Tibial nerve (tissue), 4 donors: Measurements from ENCODE around the gene UFSP1. TPM values are rescaled to one million over a fixed set of nuclear protein-coding genes. Genes with fewer than 3 reads are reported as not detected.

Experiments used
- DNase-seq, 2 donors: peaks; one replicate each; pipeline ENCODE4 v3.0.0-alpha.2; 2019; ENCODE audit warnings: low spot score in 2 of 2
- H3K27ac ChIP-seq, 4 donors: fragments of 200-600 bp; sonication (generic) in 3 of 4; one replicate each; pipeline ENCODE4 v1.5.1; 2017 to 2019; ENCODE audit warnings: mild to moderate bottlenecking in 1 of 4
- H3K27me3 ChIP-seq, 2 donors: fragments of 200-600 bp; sonication (generic) in 1 of 2; one replicate each; pipeline versions ENCODE4 v1.5.1 to v1.6.0; 2017 to 2019
- H3K36me3 ChIP-seq, 3 donors: fragments of 200-600 bp; sonication (generic); one replicate each; pipeline ENCODE4 v1.5.1; 2018 to 2019
- H3K4me1 ChIP-seq, 4 donors: fragments of 200-600 bp; sonication (generic) in 3 of 4; one replicate each; pipeline ENCODE4 v1.5.1; 2017 to 2019
- H3K4me3 ChIP-seq, 4 donors: fragments of 200-600 bp; sonication (generic) in 3 of 4; one replicate each; pipeline ENCODE4 v1.5.1; 2017 to 2019; ENCODE audit warnings: mild to moderate bottlenecking in 1 of 4, moderate library complexity in 1 of 4
- H3K9me3 ChIP-seq, 4 donors: fragments of 200-600 bp; sonication (generic) in 3 of 4; one replicate each; pipeline ENCODE4 v1.5.1; 2017 to 2019
- EP300 ChIP-seq, 2 donors: sonication (generic); formaldehyde crosslinking; IDR thresholded peaks; one replicate each; pipeline ENCODE4 v1.6.1; 2017; ENCODE audit warnings: antibody characterized with exemption in 2 of 2, mild to moderate bottlenecking in 1 of 2
- POLR2A ChIP-seq, 2 donors: fragments of 450-650 bp; IDR thresholded peaks; one replicate each; pipeline ENCODE4 v1.6.1; 2017; ENCODE audit warnings: antibody characterized with exemption in 2 of 2, mild to moderate bottlenecking in 2 of 2, moderate library complexity in 2 of 2
- WGBS, 2 donors: methylation state at CpG; one replicate each; pipeline ENCODE4 v1.1.5; 2018; 5-methylcytosine and 5-hydroxymethylcytosine counted together
- total RNA-seq, 4 donors: library from RNA; depleted of rRNA; stranded (reverse); fragments of >200 nt; gene quantifications; one replicate each; pipeline ENCODE4 v1.1.0, GENCODE V29; 2016
- TF ChIP-seq, protein P1 (sequence below), 5 experiments: fragments of 200-600 bp in 3 of 5; fragments of 450-650 bp in 2 of 5; sonication (generic) in 3 of 5; IDR thresholded peaks; one replicate each; pipeline ENCODE4 v1.5.1; 2016 to 2019; ENCODE audit warnings: antibody characterized with exemption in 5 of 5, mild to moderate bottlenecking in 3 of 5, moderate library complexity in 2 of 5

UFSP1 gene
- total RNA-seq, 4 donors from 2014 or later = 2.8 to 13.3 (median 5.0) TPM

DNA sequence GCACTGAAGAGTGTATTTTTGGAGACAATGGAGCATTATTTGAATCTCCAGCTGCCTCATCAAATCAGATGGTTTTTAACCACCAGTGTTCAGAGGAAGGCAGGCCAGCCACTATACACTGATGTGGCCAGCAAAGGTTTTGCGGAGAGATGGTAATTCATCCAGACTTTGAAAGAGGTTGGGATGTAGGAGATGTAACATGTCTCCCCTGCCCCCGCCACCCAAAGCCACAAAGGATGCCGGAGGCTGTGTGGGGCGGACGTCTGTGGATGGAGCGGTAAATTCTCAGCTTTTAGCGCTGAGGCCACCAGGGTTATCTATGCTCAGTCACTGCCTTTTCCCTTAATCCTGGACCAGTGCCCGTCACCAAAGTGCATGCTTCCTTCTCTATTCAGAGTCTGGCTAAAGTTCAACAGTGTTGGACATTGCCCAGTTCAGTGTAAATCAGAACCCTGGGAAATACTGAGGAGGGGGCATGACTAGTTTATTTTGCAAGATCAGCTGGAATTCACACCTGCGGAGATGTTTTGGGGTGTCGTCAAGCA, 26.0 kb downstream of the UFSP1 start:
- peaks cover 0 to 35% (median 23%) of the 10 kb centered on the region in 4 donors for H3K4me1 ChIP-seq
- WGBS, 2 donors = 46 to 49% methylated on average over 10 of the region's 10 CpGs
- DNase-seq = peak in 1 of 2 donors; percentile 37
- TF ChIP-seq POLR2A (IDR thresholded peaks at IDR 0.05) (no peak), EP300 (IDR thresholded peaks at IDR 0.05) (no peak)
- TF ChIP-seq, protein P1, sequence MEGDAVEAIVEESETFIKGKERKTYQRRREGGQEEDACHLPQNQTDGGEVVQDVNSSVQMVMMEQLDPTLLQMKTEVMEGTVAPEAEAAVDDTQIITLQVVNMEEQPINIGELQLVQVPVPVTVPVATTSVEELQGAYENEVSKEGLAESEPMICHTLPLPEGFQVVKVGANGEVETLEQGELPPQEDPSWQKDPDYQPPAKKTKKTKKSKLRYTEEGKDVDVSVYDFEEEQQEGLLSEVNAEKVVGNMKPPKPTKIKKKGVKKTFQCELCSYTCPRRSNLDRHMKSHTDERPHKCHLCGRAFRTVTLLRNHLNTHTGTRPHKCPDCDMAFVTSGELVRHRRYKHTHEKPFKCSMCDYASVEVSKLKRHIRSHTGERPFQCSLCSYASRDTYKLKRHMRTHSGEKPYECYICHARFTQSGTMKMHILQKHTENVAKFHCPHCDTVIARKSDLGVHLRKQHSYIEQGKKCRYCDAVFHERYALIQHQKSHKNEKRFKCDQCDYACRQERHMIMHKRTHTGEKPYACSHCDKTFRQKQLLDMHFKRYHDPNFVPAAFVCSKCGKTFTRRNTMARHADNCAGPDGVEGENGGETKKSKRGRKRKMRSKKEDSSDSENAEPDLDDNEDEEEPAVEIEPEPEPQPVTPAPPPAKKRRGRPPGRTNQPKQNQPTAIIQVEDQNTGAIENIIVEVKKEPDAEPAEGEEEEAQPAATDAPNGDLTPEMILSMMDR (IDR thresholded peaks at IDR 0.05) = no peak
- peaks cover 0 to 61% (median 0%) of the 10 kb centered on the region in 3 donors for H3K36me3 ChIP-seq
- no peaks in the 10 kb centered on the region for H3K9me3 ChIP-seq
- H3K4me3 ChIP-seq = no peak overlapping the region
- peak overlapping the region in 1 of 4 donors; percentile 25 for H3K27ac ChIP-seq
- H3K27me3 ChIP-seq = no peaks in the 10 kb centered on the region

DNA sequence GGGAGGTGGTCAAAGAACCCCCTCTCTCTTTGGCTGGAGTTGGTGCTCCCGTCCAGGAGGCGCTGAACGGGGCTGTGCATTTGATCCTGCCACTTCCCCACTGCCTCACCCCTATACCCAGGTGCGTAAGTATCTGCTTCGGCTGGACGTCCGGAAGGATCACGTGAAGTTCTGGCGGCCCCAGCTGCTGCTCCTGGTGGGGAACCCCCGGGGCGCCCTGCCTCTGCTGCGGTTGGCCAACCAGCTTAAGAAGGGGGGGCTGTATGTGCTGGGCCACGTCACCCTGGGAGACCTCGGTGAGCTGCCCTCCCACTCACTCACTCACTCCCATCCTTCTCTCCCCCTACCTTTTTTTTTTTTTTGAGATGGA, 27.9 kb downstream of the UFSP1 start:
- Histone ChIP-seq H3K4me1 (peaks cover 0 to 23% (median 15%) of the 10 kb centered on the region in 4 donors), H3K4me3 (no peak overlapping the region), H3K27ac (no peak overlapping the region), H3K27me3 (no peaks in the 10 kb centered on the region), H3K36me3 (peaks cover 0 to 77% (median 0%) of the 10 kb centered on the region in 3 donors), H3K9me3 (no peaks in the 10 kb centered on the region)
- TF ChIP-seq POLR2A (IDR thresholded peaks at IDR 0.05) (no peak), EP300 (IDR thresholded peaks at IDR 0.05) (no peak)
- TF ChIP-seq, protein P1 (IDR thresholded peaks at IDR 0.05) = no peak
- 85 to 88% methylated on average over 8 to 14 of the region's 14 CpGs for WGBS, 2 donors
- no peak for DNase-seq

DNA sequence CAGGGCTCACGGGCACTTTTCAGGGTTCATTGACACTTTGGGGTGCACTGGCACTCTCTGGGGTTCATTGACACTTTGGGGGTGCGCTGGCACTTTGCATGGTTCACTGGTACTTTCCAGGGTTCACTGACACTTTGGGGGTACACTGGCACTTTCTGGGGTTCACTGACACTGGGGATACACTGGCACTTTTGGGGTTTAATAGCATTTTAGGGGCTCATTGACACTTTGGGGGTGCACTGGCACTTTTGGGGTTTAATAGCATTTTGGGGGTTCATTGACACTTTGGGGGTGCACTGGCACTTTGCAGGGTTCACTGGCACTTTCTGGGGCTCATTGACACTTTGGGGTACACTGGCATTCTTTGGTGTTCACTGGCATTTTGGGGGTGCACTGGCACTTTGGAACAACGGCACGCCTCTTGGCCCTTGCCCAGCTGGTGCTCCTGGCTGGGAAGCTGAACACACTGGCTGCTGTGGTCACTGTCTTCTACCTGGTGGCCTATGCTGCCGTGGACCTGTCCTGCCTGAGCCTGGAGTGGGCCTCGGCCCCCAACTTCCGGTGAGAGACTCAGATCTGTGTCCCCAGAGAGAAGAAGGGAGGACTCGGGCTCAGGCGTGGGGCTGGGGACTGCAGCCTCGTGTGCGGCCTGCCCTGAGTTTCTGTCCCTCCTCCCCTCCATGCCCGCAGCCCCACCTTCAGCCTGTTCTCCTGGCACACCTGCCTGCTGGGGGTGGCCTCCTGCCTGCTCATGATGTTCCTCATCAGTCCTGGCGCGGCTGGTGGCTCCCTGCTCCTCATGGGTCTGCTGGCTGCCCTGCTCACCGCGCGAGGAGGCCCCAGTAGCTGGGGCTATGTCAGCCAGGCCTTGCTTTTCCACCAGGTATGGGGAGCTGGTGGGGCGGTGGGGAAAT, 28.6 kb downstream of the UFSP1 start:
- H3K27me3 ChIP-seq = no peaks in the 10 kb centered on the region
- H3K4me1 ChIP-seq = peaks cover 0 to 17% (median 9%) of the 10 kb centered on the region in 4 donors
- no peak overlapping the region for H3K27ac ChIP-seq
- H3K9me3 ChIP-seq = no peaks in the 10 kb centered on the region
- DNase-seq = no peak
- no peak overlapping the region for H3K4me3 ChIP-seq
- WGBS, 2 donors = 91 to 92% methylated on average over 17 to 18 of the region's 18 CpGs
- TF ChIP-seq, protein P1 (IDR thresholded peaks at IDR 0.05) = no peak
- TF ChIP-seq EP300 (IDR thresholded peaks at IDR 0.05) (no peak), POLR2A (IDR thresholded peaks at IDR 0.05) (no peak)
- H3K36me3 ChIP-seq = peaks cover 0 to 80% (median 0%) of the 10 kb centered on the region in 3 donors

DNA sequence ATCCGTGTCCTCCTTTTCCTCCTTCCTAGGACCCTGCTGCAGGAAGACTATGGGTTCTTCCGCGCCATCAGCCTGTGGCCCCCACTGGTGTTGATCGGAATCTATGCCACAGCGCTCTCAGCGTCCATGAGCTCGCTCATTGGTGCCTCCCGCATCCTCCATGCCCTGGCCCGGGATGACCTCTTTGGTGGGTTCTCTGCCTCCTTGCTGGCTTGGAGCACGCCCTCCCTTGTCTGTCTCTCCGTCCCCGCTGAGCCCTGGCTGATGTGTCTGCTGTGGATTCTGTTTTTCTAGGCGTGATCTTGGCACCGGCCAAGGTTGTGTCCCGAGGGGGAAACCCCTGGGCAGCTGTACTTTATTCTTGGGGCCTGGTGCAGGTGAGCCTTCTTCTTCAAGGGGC, 29.7 kb downstream of the UFSP1 start:
- Histone ChIP-seq H3K9me3 (no peaks in the 10 kb centered on the region), H3K36me3 (peaks cover 0 to 88% (median 0%) of the 10 kb centered on the region in 3 donors), H3K4me3 (no peak overlapping the region), H3K27me3 (no peaks in the 10 kb centered on the region), H3K4me1 (peaks cover 0 to 10% (median 3%) of the 10 kb centered on the region in 4 donors), H3K27ac (no peak overlapping the region)
- TF ChIP-seq, protein P1 (IDR thresholded peaks at IDR 0.05) = no peak
- 79 to 85% methylated on average over 15 of the region's 15 CpGs for WGBS, 2 donors
- no peak for DNase-seq

DNA sequence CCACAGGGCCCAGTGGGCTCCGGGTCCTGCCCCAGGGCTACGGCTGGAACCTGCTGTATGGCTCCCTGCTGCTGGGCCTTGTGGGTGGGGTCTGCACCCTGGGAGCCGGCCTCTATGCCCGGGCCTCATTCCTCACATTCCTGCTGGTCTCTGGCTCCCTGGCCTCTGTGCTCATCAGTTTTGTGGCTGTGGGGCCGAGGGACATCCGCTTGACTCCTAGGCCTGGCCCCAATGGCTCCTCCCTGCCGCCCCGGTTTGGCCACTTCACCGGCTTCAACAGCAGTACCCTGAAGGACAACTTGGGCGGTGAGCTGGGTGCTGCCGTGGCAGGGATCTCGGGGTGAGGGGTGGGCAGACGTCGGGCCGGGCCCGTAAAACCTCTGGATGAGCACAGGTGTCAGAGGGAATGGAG, 32.6 kb downstream of the UFSP1 start:
- Histone ChIP-seq H3K36me3 (peaks cover 0 to 71% (median 0%) of the 10 kb centered on the region in 3 donors), H3K4me3 (no peak overlapping the region), H3K27me3 (no peaks in the 10 kb centered on the region), H3K4me1 (peaks cover 0 to 23% (median 2%) of the 10 kb centered on the region in 4 donors), H3K27ac (no peak overlapping the region), H3K9me3 (no peaks in the 10 kb centered on the region)
- WGBS, 2 donors = 68 to 78% methylated on average over 16 of the region's 16 CpGs
- TF ChIP-seq, protein P1 (IDR thresholded peaks at IDR 0.05) = no peak
- TF ChIP-seq POLR2A (IDR thresholded peaks at IDR 0.05) (no peak), EP300 (IDR thresholded peaks at IDR 0.05) (no peak)
- DNase-seq = no peak
